Activated T-helper 2 cell treated with anti-CD3 and anti-CD28 coated beads, Interferon-gamma antibody, Interleukin-2, Interleukin-4, amounts not matched to agents 10 μg/mL and 5 μg/mL and 100 μg/mL, durations not matched to agents 14 hours and 24 hours and 36 hours (primary cell): ENCODE data around the gene MXRA7. TPM values are rescaled to one million over a fixed set of nuclear protein-coding genes. Genes with fewer than 3 reads are reported as not detected.
A peak's percentile ranks its signal among the peaks of the same experiment; 100 is the strongest.
"Not testable (repeated sequence)": the region's sequence is repeated elsewhere in the genome, so short reads cannot be mapped to it uniquely, and the experiment has no call there.

ENCODE experiments used
- DNase-seq: peaks from one replicate; pipeline ENCODE4 v3.0.0; 2021; ENCODE audit warnings: low spot score
- H3K27ac Mint-ChIP-seq: one replicate; pipeline ENCODE4 v1.8.0; 2021; ENCODE audit warnings: mixed read lengths
- H3K27me3 Mint-ChIP-seq: one replicate; pipeline ENCODE4 v1.8.0; 2021; ENCODE audit warnings: low read depth, mixed read lengths
- H3K36me3 Mint-ChIP-seq: one replicate; pipeline ENCODE4 v1.8.0; 2021; ENCODE audit warnings: low read depth, mixed read lengths
- H3K4me1 Mint-ChIP-seq: one replicate; pipeline ENCODE4 v1.8.0; 2021; ENCODE audit warnings: low read depth, mixed read lengths
- H3K4me3 Mint-ChIP-seq: one replicate; pipeline ENCODE4 v1.8.0; 2021; ENCODE audit warnings: low read depth, mild to moderate bottlenecking, moderate library complexity, mixed read lengths
- H3K9me3 Mint-ChIP-seq: one replicate; pipeline ENCODE4 v1.8.0; 2021; ENCODE audit warnings: mixed read lengths
- intact Hi-C: fragments of 100-400 bp; cut with micrococcal nuclease; formaldehyde crosslinking; loops from one replicate; pipeline ENCODE4 v1.15.1; 2023
- total RNA-seq: library from RNA; stranded (reverse); gene quantifications from 2 replicates; pipeline ENCODE4 v1.2.3, GENCODE V29; 2022

Gene MXRA7
- total RNA-seq, 1 donor from 2014 or later: 8.5 TPM

- no peaks in the 10 kb centered on the region for H3K27me3 Mint-ChIP-seq
- no peak for DNase-seq
- no peaks in the 10 kb centered on the region for H3K9me3 Mint-ChIP-seq
- H3K4me3 Mint-ChIP-seq: no peak overlapping the region
- H3K36me3 Mint-ChIP-seq: peaks cover 41% of the 10 kb centered on the region
- H3K4me1 Mint-ChIP-seq: peaks cover 19% of the 10 kb centered on the region
- intact Hi-C loops: no loop called here
- no peak overlapping the region for H3K27ac Mint-ChIP-seq
Measured at GRCh38 chr17:76740329-76741118, 29.8 kb upstream of the MXRA7 start.

GRCh38 chr17:76739568-76740115 lies 28.9 kb upstream of the MXRA7 start:
- Mint-ChIP-seq H3K4me1 (peaks cover 19% of the 10 kb centered on the region), H3K36me3 (peaks cover 41% of the 10 kb centered on the region)
- intact Hi-C loops: loop anchor here (2.0 to 10.0 kb wide), 4 partner anchors 13 to 1385 kb away; partner anchors contain the start of gene TMC6
- not testable (repeated sequence) for H3K4me3 Mint-ChIP-seq, H3K27me3 Mint-ChIP-seq, H3K9me3 Mint-ChIP-seq, H3K27ac Mint-ChIP-seq, DNase-seq

- Mint-ChIP-seq H3K27me3 (no peaks in the 10 kb centered on the region), H3K4me1 (peaks cover 29% of the 10 kb centered on the region), H3K27ac (peak overlapping the region; percentile 97), H3K9me3 (no peaks in the 10 kb centered on the region), H3K4me3 (peak overlapping the region; percentile 88), H3K36me3 (peaks cover 43% of the 10 kb centered on the region)
- no peak for DNase-seq
- intact Hi-C loops: loop anchor here (2.0 to 10.0 kb wide), 4 partner anchors 14 to 1386 kb away; partner anchors contain the start of gene TMC6
Measured at GRCh38 chr17:76738468-76738850, 27.7 kb upstream of the MXRA7 start.

GRCh38 chr17:76737676-76738467 lies 27.1 kb upstream of the MXRA7 start, which contains the start of gene MFSD11:
Gene MFSD11 (plus strand): TSS chr17:76738119. CDS start chr17:76738353, 234 bp downstream.
- Mint-ChIP-seq H3K4me1 (peaks cover 34% of the 10 kb centered on the region), H3K27ac (peak within 1 kb of the TSS; percentile 97), H3K27me3 (no peaks in the 10 kb centered on the region), H3K4me3 (peak within 1 kb of the TSS; percentile 88), H3K9me3 (no peaks in the 10 kb centered on the region), H3K36me3 (peaks cover 46% of the 10 kb centered on the region)
- intact Hi-C loops: loop anchor here (1.0 to 10.0 kb wide), 6 partner anchors 12 to 1387 kb away; partner anchors contain the start of genes JMJD6, METTL23, SEC14L1 and TMC6
- DNase-seq: peak; percentile 92

- Mint-ChIP-seq H3K36me3 (peaks cover 51% of the 10 kb centered on the region), H3K4me3 (peak within 1 kb of the TSS; percentile 97), H3K9me3 (no peaks in the 10 kb centered on the region), H3K27me3 (no peaks in the 10 kb centered on the region), H3K27ac (peak within 1 kb of the TSS; percentile 97), H3K4me1 (peaks cover 34% of the 10 kb centered on the region)
- intact Hi-C loops: loop anchor here (1.0 to 10.0 kb wide), 5 partner anchors 11 to 1388 kb away; partner anchors contain the start of genes JMJD6, METTL23, SEC14L1 and TMC6
- DNase-seq: peak; percentile 100
Measured at GRCh38 chr17:76737082-76737675, 26.4 kb upstream of the MXRA7 start, which contains the start of gene SRSF2. Gene SRSF2 (minus strand): TSS chr17:76737331. CDS start chr17:76737160, 171 bp downstream.

- Mint-ChIP-seq H3K4me3 (peak overlapping the region; percentile 97), H3K27ac (peak overlapping the region; percentile 90), H3K9me3 (no peaks in the 10 kb centered on the region), H3K4me1 (peaks cover 37% of the 10 kb centered on the region), H3K36me3 (peaks cover 53% of the 10 kb centered on the region), H3K27me3 (no peaks in the 10 kb centered on the region)
- intact Hi-C loops: loop anchor here (1.0 to 10.0 kb wide), 5 partner anchors 10 to 1388 kb away; partner anchors contain the start of genes JMJD6, METTL23, SEC14L1 and TMC6
- DNase-seq: peak; percentile 58
Measured at GRCh38 chr17:76736349-76737081, 25.8 kb upstream of the MXRA7 start.

GRCh38 chr17:76735586-76736348 lies 25.0 kb upstream of the MXRA7 start:
- Mint-ChIP-seq H3K36me3 (peaks cover 56% of the 10 kb centered on the region), H3K27me3 (no peaks in the 10 kb centered on the region), H3K4me1 (peaks cover 37% of the 10 kb centered on the region), H3K27ac (peak overlapping the region; percentile 90), H3K9me3 (no peaks in the 10 kb centered on the region), H3K4me3 (peak overlapping the region; percentile 97)
- no peak for DNase-seq
- intact Hi-C loops: loop anchor here (2.0 to 10.0 kb wide), 4 partner anchors 352 to 1389 kb away; partner anchors contain the start of genes SEC14L1 and TMC6

- peaks cover 63% of the 10 kb centered on the region for H3K36me3 Mint-ChIP-seq
Measured at GRCh38 chr17:76735006-76735405, 24.2 kb upstream of the MXRA7 start.

GRCh38 chr17:76734080-76734840 lies 23.5 kb upstream of the MXRA7 start:
- intact Hi-C loops: loop anchor here (10.0 kb wide), 2 partner anchors 721 to 1391 kb away; partner anchors contain the start of gene TMC6
- Mint-ChIP-seq H3K4me3 (peak overlapping the region; percentile 97), H3K27ac (peak overlapping the region; percentile 88), H3K36me3 (peaks cover 70% of the 10 kb centered on the region), H3K4me1 (peaks cover 38% of the 10 kb centered on the region), H3K9me3 (no peaks in the 10 kb centered on the region), H3K27me3 (no peaks in the 10 kb centered on the region)
- no peak for DNase-seq

More at GRCh38 chr17:76735006-76735405, 24.2 kb upstream of the MXRA7 start:
- H3K27ac Mint-ChIP-seq: peak overlapping the region; percentile 88
- H3K4me1 Mint-ChIP-seq: peaks cover 37% of the 10 kb centered on the region
- no peaks in the 10 kb centered on the region for H3K9me3 Mint-ChIP-seq
- peak overlapping the region; percentile 97 for H3K4me3 Mint-ChIP-seq
- no peak for DNase-seq
- H3K27me3 Mint-ChIP-seq: no peaks in the 10 kb centered on the region
- intact Hi-C loops: loop anchor here (5.0 to 10.0 kb wide), 3 partner anchors 352 to 1390 kb away; partner anchors contain the start of gene TMC6

- Mint-ChIP-seq H3K27ac (peak overlapping the region; percentile 35), H3K4me3 (peak overlapping the region; percentile 97), H3K9me3 (no peaks in the 10 kb centered on the region), H3K4me1 (peaks cover 32% of the 10 kb centered on the region), H3K36me3 (peaks cover 72% of the 10 kb centered on the region), H3K27me3 (no peaks in the 10 kb centered on the region)
- intact Hi-C loops: loop anchor here (10.0 kb wide), 2 partner anchors 721 to 1391 kb away; partner anchors contain the start of gene TMC6
- DNase-seq: no peak
Measured at GRCh38 chr17:76733618-76733957, 22.8 kb upstream of the MXRA7 start.
